ENCODE results near the gene GNG2. TPM values are rescaled to one million over a fixed set of nuclear protein-coding genes. Genes with fewer than 3 reads are reported as not detected.

The GNG2 gene
- total and polyA plus RNA-seq, 9 of the 15 experiments (the other 6 are each of a cell fraction or from before 2014, with no cell fraction given): 0.18 TPM; not detected in 8

DNA sequence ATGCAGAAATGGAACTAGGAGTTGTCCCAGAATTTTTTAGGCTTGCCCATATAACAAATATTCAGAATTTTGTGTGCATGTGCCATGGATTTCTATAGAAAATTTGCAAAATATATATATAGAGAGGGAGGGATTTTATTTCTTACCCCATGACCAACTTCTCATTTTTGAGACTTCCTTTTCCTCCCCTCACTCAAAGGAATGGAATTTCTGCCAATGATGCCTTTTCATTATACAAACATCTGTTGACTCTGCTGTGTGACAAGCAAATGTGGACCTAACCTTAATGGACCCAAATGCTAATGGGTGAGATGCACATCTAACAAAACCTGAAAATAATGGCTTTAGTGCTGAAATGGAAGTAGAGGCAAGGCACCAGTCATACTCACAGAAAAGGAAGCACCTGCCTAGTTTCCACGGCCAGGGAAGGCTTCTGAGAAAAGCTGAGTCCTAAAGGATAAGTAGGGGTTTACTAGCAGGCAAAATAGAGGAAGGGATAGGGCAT, 3.6 kb upstream of the GNG2 start (continued):
- TF ChIP-seq, protein P1, sequence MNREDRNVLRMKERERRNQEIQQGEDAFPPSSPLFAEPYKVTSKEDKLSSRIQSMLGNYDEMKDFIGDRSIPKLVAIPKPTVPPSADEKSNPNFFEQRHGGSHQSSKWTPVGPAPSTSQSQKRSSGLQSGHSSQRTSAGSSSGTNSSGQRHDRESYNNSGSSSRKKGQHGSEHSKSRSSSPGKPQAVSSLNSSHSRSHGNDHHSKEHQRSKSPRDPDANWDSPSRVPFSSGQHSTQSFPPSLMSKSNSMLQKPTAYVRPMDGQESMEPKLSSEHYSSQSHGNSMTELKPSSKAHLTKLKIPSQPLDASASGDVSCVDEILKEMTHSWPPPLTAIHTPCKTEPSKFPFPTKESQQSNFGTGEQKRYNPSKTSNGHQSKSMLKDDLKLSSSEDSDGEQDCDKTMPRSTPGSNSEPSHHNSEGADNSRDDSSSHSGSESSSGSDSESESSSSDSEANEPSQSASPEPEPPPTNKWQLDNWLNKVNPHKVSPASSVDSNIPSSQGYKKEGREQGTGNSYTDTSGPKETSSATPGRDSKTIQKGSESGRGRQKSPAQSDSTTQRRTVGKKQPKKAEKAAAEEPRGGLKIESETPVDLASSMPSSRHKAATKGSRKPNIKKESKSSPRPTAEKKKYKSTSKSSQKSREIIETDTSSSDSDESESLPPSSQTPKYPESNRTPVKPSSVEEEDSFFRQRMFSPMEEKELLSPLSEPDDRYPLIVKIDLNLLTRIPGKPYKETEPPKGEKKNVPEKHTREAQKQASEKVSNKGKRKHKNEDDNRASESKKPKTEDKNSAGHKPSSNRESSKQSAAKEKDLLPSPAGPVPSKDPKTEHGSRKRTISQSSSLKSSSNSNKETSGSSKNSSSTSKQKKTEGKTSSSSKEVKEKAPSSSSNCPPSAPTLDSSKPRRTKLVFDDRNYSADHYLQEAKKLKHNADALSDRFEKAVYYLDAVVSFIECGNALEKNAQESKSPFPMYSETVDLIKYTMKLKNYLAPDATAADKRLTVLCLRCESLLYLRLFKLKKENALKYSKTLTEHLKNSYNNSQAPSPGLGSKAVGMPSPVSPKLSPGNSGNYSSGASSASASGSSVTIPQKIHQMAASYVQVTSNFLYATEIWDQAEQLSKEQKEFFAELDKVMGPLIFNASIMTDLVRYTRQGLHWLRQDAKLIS (CRISPR knock-in tag; IDR thresholded peaks at IDR 0.05): no peak

DNA sequence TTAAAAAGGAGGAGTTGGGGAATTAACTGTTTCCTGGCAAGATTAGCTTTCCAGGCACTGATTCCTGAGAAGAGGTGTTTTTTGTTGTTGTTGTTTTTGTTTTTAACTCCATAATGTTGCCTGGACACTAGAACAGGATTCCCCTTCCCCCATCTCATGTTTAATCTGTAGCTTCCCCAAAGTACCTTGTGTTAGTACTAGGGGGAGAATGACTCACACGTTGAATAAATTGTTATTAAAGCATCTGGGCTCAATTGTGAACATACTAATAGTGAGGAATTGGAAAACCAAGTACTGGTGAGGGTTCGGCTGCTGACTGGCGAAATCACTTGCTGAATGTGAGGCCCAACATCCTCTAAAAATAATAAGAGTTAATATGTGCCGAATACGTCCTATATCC, 1.3 kb upstream of the GNG2 start:
- no TSS peak for BruUV-seq (replicated peaks)
- in situ Hi-C loops (cut with MboI) (no loop called here), intact Hi-C loops (cut with micrococcal nuclease) (no loop called here)
- H3K27ac ChIP-seq (ENCODE audit: extremely low read depth, low read depth, low read length): no peak overlapping the region
- H3K4me2 ChIP-seq (ENCODE audit: insufficient read depth, low read length): no peak overlapping the region
- H3K36me3 ChIP-seq (ENCODE audit: control insufficient read depth, insufficient read depth, low read length): no peaks in the 10 kb centered on the region
- POLR2A ChIA-PET: no interaction called here
- H3K4me3 ChIP-seq: no peak overlapping the region
- ATAC-seq (no peak), DNase-seq (ENCODE audit: extremely low read depth in 1 of 4, low spot score in 3 of 4) (no peak), FAIRE-seq (no peak)
- CTCF ChIA-PET (ENCODE audit: low intra/inter-chr PET ratio): no interaction called here
- H3K9ac ChIP-seq (ENCODE audit: insufficient read depth in 1 of 2, low read depth in 2 of 2, low read length in 2 of 2): no peak overlapping the region
- TF ChIP-seq FOXP1 (CRISPR knock-in tag; IDR thresholded peaks at IDR 0.05) (no peak), ZNF668 (CRISPR knock-in tag; IDR thresholded peaks at IDR 0.05) (no peak)
- H4K20me1 ChIP-seq (replicated peaks; ENCODE audit: control insufficient read depth, insufficient read depth, low read length): no peaks in the 10 kb centered on the region
- peaks cover 0 to 4% of the 10 kb centered on the region in 2 experiments; a peak in 1 of 5 replicates for H3K4me1 ChIP-seq (replicated peaks in 1 of 2; ENCODE audit: control insufficient read depth in 2 of 2, insufficient read depth in 2 of 2, low read length in 2 of 2)
- no peaks in the 10 kb centered on the region for H3K79me2 ChIP-seq (ENCODE audit: control insufficient read depth, insufficient read depth, low read length)
- no peaks in the 10 kb centered on the region for H3K9me1 ChIP-seq (ENCODE audit: control insufficient read depth, insufficient read depth, low read length)
- H3K27me3 ChIP-seq (ENCODE audit: control insufficient read depth in 2 of 2, insufficient read depth in 2 of 2, low read length in 2 of 2): peaks cover 2 to 9% of the 10 kb centered on the region in 2 experiments; a peak in 2 of 5 replicates
- H2AFZ ChIP-seq (ENCODE audit: low read depth, low read length): no peak overlapping the region
- no peaks in the 10 kb centered on the region for H3K9me3 ChIP-seq (replicated peaks; ENCODE audit: control insufficient read depth, insufficient read depth, low read depth, low read length)
- 3% methylated on average over 5 of the region's 5 CpGs for WGBS (ENCODE audit: insufficient coverage, low coverage, missing lambda C conversion rate)
